NT2/D1 (cell line): ENCODE measurements around the gene SARDH.

Experiments
- DNase-seq: peaks from one replicate; pipeline ENCODE4 v3.0.0-alpha.2; 2011; ENCODE audit warnings: low read depth, low spot score
- H3K27me3 ChIP-seq: 2 replicates; pipeline ENCODE4 v1.6.0; 2011; ENCODE audit warnings: mild to moderate bottlenecking; ENCODE audit not compliant: insufficient read length, insufficient read depth
- H3K36me3 ChIP-seq: 2 replicates; pipeline ENCODE4 v1.6.1; 2011; ENCODE audit warnings: mild to moderate bottlenecking, low read length, mixed read lengths; ENCODE audit not compliant: insufficient read depth, insufficient read length
- H3K4me1 ChIP-seq: 2 replicates; pipeline ENCODE4 v1.5.1; 2011; ENCODE audit not compliant: insufficient read depth, insufficient read length
- H3K4me3 ChIP-seq: 2 replicates; pipeline ENCODE4 v1.5.1; 2011; ENCODE audit warnings: low read depth; ENCODE audit not compliant: insufficient read length
- H3K9ac ChIP-seq: 2 replicates; pipeline ENCODE4 v1.6.0; 2011; ENCODE audit warnings: low read depth; ENCODE audit not compliant: insufficient read length
- H3K9me3 ChIP-seq: 2 replicates; pipeline ENCODE4 v1.5.1; 2011; ENCODE audit warnings: mild to moderate bottlenecking, low read length; ENCODE audit not compliant: insufficient read depth
- SUZ12 ChIP-seq: IDR thresholded peaks from 2 replicates; pipeline ENCODE4 v1.6.1; 2011; ENCODE audit not compliant: insufficient read length, insufficient read depth; ENCODE audit errors: extremely low read depth
- YY1 ChIP-seq: IDR thresholded peaks from 2 replicates; pipeline ENCODE4 v1.6.1; 2011; ENCODE audit not compliant: insufficient read length, insufficient read depth
- ZNF274 ChIP-seq: IDR thresholded peaks from 2 replicates; pipeline ENCODE4 v1.6.1; 2011; ENCODE audit warnings: mild to moderate bottlenecking, low read depth, low read length

The SARDH gene

GRCh38 chr9:133666845-133667244, 71.3 kb downstream of the SARDH start:
- no peaks in the 10 kb centered on the region for H3K9me3 ChIP-seq
- no peaks in the 10 kb centered on the region for H3K36me3 ChIP-seq
- H3K9ac ChIP-seq: no peak overlapping the region
- H3K4me1 ChIP-seq: peaks cover 9% of the 10 kb centered on the region
- no peaks in the 10 kb centered on the region for H3K27me3 ChIP-seq
- TF ChIP-seq SUZ12 (no peak), YY1 (no peak), ZNF274 (no peak)
- DNase-seq: no peak
- H3K4me3 ChIP-seq: no peak overlapping the region

- H3K9ac ChIP-seq: no peak overlapping the region
- TF ChIP-seq YY1: no peak
- no peak for TF ChIP-seq SUZ12
- no peak for TF ChIP-seq ZNF274
- H3K4me1 ChIP-seq: peaks cover 9% of the 10 kb centered on the region
- DNase-seq: no peak
- H3K4me3 ChIP-seq: no peak overlapping the region
- H3K36me3 ChIP-seq: no peaks in the 10 kb centered on the region
- H3K9me3 ChIP-seq: no peaks in the 10 kb centered on the region
- no peaks in the 10 kb centered on the region for H3K27me3 ChIP-seq
Observed at GRCh38 chr9:133666387-133666786, 71.8 kb downstream of the SARDH start.

- no peak for TF ChIP-seq YY1
- H3K36me3 ChIP-seq: no peaks in the 10 kb centered on the region
Observed at GRCh38 chr9:133665535-133665934, 72.6 kb downstream of the SARDH start.

GRCh38 chr9:133665096-133665495, 73.1 kb downstream of the SARDH start:
- peaks cover 6% of the 10 kb centered on the region for H3K27me3 ChIP-seq
- TF ChIP-seq SUZ12 (no peak), ZNF274 (no peak), YY1 (no peak)
- no peaks in the 10 kb centered on the region for H3K36me3 ChIP-seq
- H3K9me3 ChIP-seq: no peaks in the 10 kb centered on the region
- no peak for DNase-seq
- peaks cover 4% of the 10 kb centered on the region for H3K4me1 ChIP-seq
- H3K4me3 ChIP-seq: no peak overlapping the region
- H3K9ac ChIP-seq: no peak overlapping the region

More at GRCh38 chr9:133665535-133665934, 72.6 kb downstream of the SARDH start:
- no peak for DNase-seq
- Histone ChIP-seq H3K9ac (no peak overlapping the region), H3K9me3 (no peaks in the 10 kb centered on the region), H3K4me3 (no peak overlapping the region), H3K27me3 (peaks cover 2% of the 10 kb centered on the region), H3K4me1 (peaks cover 5% of the 10 kb centered on the region)

- H3K4me1 ChIP-seq: peaks cover 1% of the 10 kb centered on the region
- H3K9ac ChIP-seq: no peak overlapping the region
- TF ChIP-seq ZNF274: no peak
- TF ChIP-seq SUZ12: no peak
- no peak for TF ChIP-seq YY1
- H3K4me3 ChIP-seq: no peak overlapping the region
- no peaks in the 10 kb centered on the region for H3K9me3 ChIP-seq
- DNase-seq: no peak
- no peaks in the 10 kb centered on the region for H3K36me3 ChIP-seq
- H3K27me3 ChIP-seq: peaks cover 13% of the 10 kb centered on the region
Observed at GRCh38 chr9:133664173-133665050, 73.7 kb downstream of the SARDH start.

GRCh38 chr9:133661846-133662540, 76.2 kb downstream of the SARDH start:
- Histone ChIP-seq H3K9ac (no peak overlapping the region), H3K4me3 (no peak overlapping the region), H3K4me1 (peaks cover 10% of the 10 kb centered on the region), H3K36me3 (no peaks in the 10 kb centered on the region), H3K9me3 (no peaks in the 10 kb centered on the region), H3K27me3 (peaks cover 29% of the 10 kb centered on the region)
- DNase-seq: no peak
- TF ChIP-seq YY1 (no peak), SUZ12 (no peak), ZNF274 (no peak)

- H3K4me1 ChIP-seq: peaks cover 18% of the 10 kb centered on the region
- H3K4me3 ChIP-seq: no peak overlapping the region
- peak overlapping the region; percentile 53 for H3K9ac ChIP-seq
- H3K36me3 ChIP-seq: no peaks in the 10 kb centered on the region
- H3K27me3 ChIP-seq: peaks cover 35% of the 10 kb centered on the region
- no peak for DNase-seq
- no peaks in the 10 kb centered on the region for H3K9me3 ChIP-seq
- TF ChIP-seq YY1: no peak
- no peak for TF ChIP-seq SUZ12
- TF ChIP-seq ZNF274: no peak
Observed at GRCh38 chr9:133659516-133659915, 78.6 kb downstream of the SARDH start.
